SK-N-SH (cell line): ENCODE results near the gene MAPRE2.

ENCODE experiments used
- CTCF ChIP-seq: fragments of 200-600 bp; sonication (generic); IDR thresholded peaks from 2 replicates; pipeline ENCODE4 v1.6.1; 2017; ENCODE audit warnings: antibody characterized with exemption, mild to moderate bottlenecking, moderate library complexity
- EP300 ChIP-seq, 2 experiments: IDR thresholded peaks; 2 replicates each; pipeline versions ENCODE4 v1.4.0 to v1.6.1; 2012; ENCODE audit warnings: borderline replicate concordance in 1 of 2, low read depth in 1 of 2, low read length in 1 of 2
- POLR2AphosphoS5 ChIP-seq: IDR thresholded peaks from 2 replicates; pipeline ENCODE4 v1.6.1; 2012; ENCODE audit warnings: low read depth, low read length
- RFX5 ChIP-seq: IDR thresholded peaks from 2 replicates; pipeline ENCODE4 v1.6.1; 2012; ENCODE audit warnings: mild to moderate bottlenecking, improper control_type of control experiment, low read length
- SMC3 ChIP-seq: IDR thresholded peaks from 2 replicates; pipeline ENCODE4 v1.6.1; 2012; ENCODE audit warnings: low read depth, low read length, improper control_type of control experiment
- USF1 ChIP-seq: IDR thresholded peaks from 2 replicates; pipeline ENCODE4 v1.4.0; 2012; ENCODE audit warnings: low read depth, borderline replicate concordance

- TF ChIP-seq CTCF (no peak), EP300 (IDR thresholded peaks at IDR 0.05; ENCODE audit: borderline replicate concordance in 1 of 2, low read depth in 1 of 2, low read length in 1 of 2) (no peak), SMC3 (no peak), USF1 (no peak), POLR2AphosphoS5 (no peak), RFX5 (no peak)
These were observed 9.1 kb upstream of the MAPRE2 start for GRCh38 chr18:35032113-35032512.
